NCI-H526 treated with DMSO at 0.1 percent for 48 hours (cell line): ENCODE data around the gene NUDT3.
"Not testable (repeated sequence)": the region's sequence is repeated elsewhere in the genome, so short reads cannot be mapped to it uniquely, and the experiment has no call there.

Experiments
- DNase-seq: peaks from one replicate; lab custom pipeline; 2025; lab: John Stamatoyannopoulos, UW

NUDT3 gene

GRCh38 chr6:34370361-34370760, 22.1 kb downstream of the NUDT3 start:
- DNase-seq, result no peak

GRCh38 chr6:34369385-34369784, 23.1 kb downstream of the NUDT3 start:
- no peak for DNase-seq

GRCh38 chr6:34366639-34366921, 25.9 kb downstream of the NUDT3 start:
- DNase-seq, result no peak

GRCh38 chr6:34365781-34366638, 26.5 kb downstream of the NUDT3 start:
- not testable (repeated sequence) for DNase-seq

GRCh38 chr6:34363681-34364075, 28.8 kb downstream of the NUDT3 start:
- DNase-seq, result not testable (repeated sequence)

- DNase-seq, result peak; percentile 96
Measured at GRCh38 chr6:34362909-34363680, 29.4 kb downstream of the NUDT3 start.

- DNase-seq, result no peak
Measured at GRCh38 chr6:34362176-34362575, 30.3 kb downstream of the NUDT3 start.

GRCh38 chr6:34360556-34360955, 31.9 kb downstream of the NUDT3 start:
- DNase-seq, result no peak

GRCh38 chr6:34359418-34360158, 32.9 kb downstream of the NUDT3 start:
- DNase-seq, result no peak

- peak; percentile 12 for DNase-seq
Measured at GRCh38 chr6:34358389-34358905, 34.0 kb downstream of the NUDT3 start.

GRCh38 chr6:34357937-34358336, 34.5 kb downstream of the NUDT3 start:
- no peak for DNase-seq

- DNase-seq, result no peak
Measured at GRCh38 chr6:34355889-34356288, 36.6 kb downstream of the NUDT3 start.

GRCh38 chr6:34354230-34354629, 38.2 kb downstream of the NUDT3 start:
- DNase-seq, result not testable (repeated sequence)

- not testable (repeated sequence) for DNase-seq
Measured at GRCh38 chr6:34353530-34353929, 38.9 kb downstream of the NUDT3 start.

- no peak for DNase-seq
Measured at GRCh38 chr6:34352305-34352937, 40.0 kb downstream of the NUDT3 start.

- no peak for DNase-seq
Measured at GRCh38 chr6:34350934-34351217, 41.6 kb downstream of the NUDT3 start.

- no peak for DNase-seq
Measured at GRCh38 chr6:34350137-34350933, 42.1 kb downstream of the NUDT3 start.

GRCh38 chr6:34349211-34349610, 43.3 kb downstream of the NUDT3 start:
- DNase-seq, result no peak

- DNase-seq, result no peak
Measured at GRCh38 chr6:34347303-34347702, 45.2 kb downstream of the NUDT3 start.

GRCh38 chr6:34346175-34347119, 46.0 kb downstream of the NUDT3 start:
- no peak for DNase-seq
